K562 (cell line): ENCODE measurements around the gene LIN28B. TPM values are rescaled to one million over a fixed set of nuclear protein-coding genes. Genes with fewer than 3 reads are reported as not detected.

ENCODE experiments used
- ATAC-seq: fragments of 200-7000 bp; cut with Tn5 transposase; 3 replicates; pipeline ENCODE4 v1.9.1; 2020; ENCODE audit warnings: moderate library complexity
- BruUV-seq: library from RNA; stranded (reverse); fragments of 400-500 nt; replicated peaks from 2 replicates; lab custom pipeline; 2021; lab: Mats Ljungman, UMichigan
- CTCF ChIA-PET: fragments of 300-600 bp; formaldehyde crosslinking; extraction: SDS; loops from one replicate; lab custom pipeline; 2021; ENCODE audit warnings: low intra/inter-chr PET ratio; lab: Yijun Ruan, JAX
- POLR2A ChIA-PET: fragments of 300-600, 350-650 bp; sonication (Branson Sonifier 250); formaldehyde crosslinking; extraction: SDS; loops from one replicate; lab custom pipeline; 2021; ENCODE audit warnings: antibody characterized with exemption, inconsistent platforms; lab: Yijun Ruan, JAX
- DNase-seq, 4 experiments: peaks; one replicate each; pipeline versions ENCODE4 v3.0.0 to v3.0.0-alpha.2; 2011 to 2018; ENCODE audit warnings: low spot score in 3 of 4, mixed read lengths in 3 of 4; ENCODE audit errors: extremely low read depth in 1 of 4
- FAIRE-seq: peaks from 2 replicates; lab custom pipeline; 2011; peaks lifted over from hg19 to GRCh38; lab: Jason Lieb, UNC
- H2AFZ ChIP-seq: 2 replicates; pipeline ENCODE4 v1.6.0; 2011; ENCODE audit warnings: low read depth, low read length, control low read depth, inconsistent platforms
- H3K27ac ChIP-seq: fragments of 200-600 bp; 3 replicates; pipeline ENCODE4 v1.8.0; 2011; ENCODE audit warnings: low read depth, mild to moderate bottlenecking, control low read depth, inconsistent platforms, low read length, moderate library complexity, mixed read lengths; ENCODE audit errors: extremely low read depth
- H3K27me3 ChIP-seq, 2 experiments: fragments of 300-600 bp in 1 of 2; 2 replicates in 1 of 2; 3 replicates in 1 of 2; pipeline versions ENCODE4 v1.6.0 to v1.8.0; 2011; ENCODE audit warnings: inconsistent platforms in 2 of 2, low read length in 2 of 2, mild to moderate bottlenecking in 1 of 2, mixed read lengths in 1 of 2, moderate library complexity in 1 of 2; ENCODE audit not compliant: control insufficient read depth in 2 of 2, insufficient read depth in 2 of 2
- H3K36me3 ChIP-seq: fragments of 300-600 bp; 3 replicates; pipeline ENCODE4 v1.8.0; 2011; ENCODE audit warnings: mild to moderate bottlenecking, low read length, inconsistent platforms; ENCODE audit not compliant: control insufficient read depth, insufficient read depth
- H3K4me1 ChIP-seq, 2 experiments: fragments of 200-600 bp in 1 of 2; replicated peaks in 1 of 2; 2 replicates in 1 of 2; 3 replicates in 1 of 2; pipeline versions ENCODE4 v1.5.1 to v1.8.0; 2011; ENCODE audit warnings: inconsistent platforms in 2 of 2, low read length in 2 of 2, mild to moderate bottlenecking in 1 of 2, mixed read lengths in 1 of 2, moderate library complexity in 1 of 2; ENCODE audit not compliant: control insufficient read depth in 2 of 2, insufficient read depth in 2 of 2
- H3K4me2 ChIP-seq: 2 replicates; pipeline ENCODE4 v1.6.1; 2011; ENCODE audit warnings: low read length, control low read depth, inconsistent platforms, mixed read lengths; ENCODE audit not compliant: insufficient read depth
- H3K4me3 ChIP-seq: fragments of 200-600 bp; sonication (generic), shearing (Covaris generic); 2 replicates; pipeline ENCODE4 v1.5.1; 2016; ENCODE audit warnings: control low read depth, inconsistent platforms
- H3K79me2 ChIP-seq: fragments of 200-600 bp; 3 replicates; pipeline ENCODE4 v1.8.0; 2011; ENCODE audit warnings: low read length, inconsistent platforms; ENCODE audit not compliant: control insufficient read depth, insufficient read depth
- H3K9ac ChIP-seq, 2 experiments: 2 replicates each; pipeline versions ENCODE4 v1.6.0 to v1.6.1; 2011; ENCODE audit warnings: low read depth in 2 of 2, low read length in 2 of 2, control low read depth in 1 of 2, inconsistent platforms in 1 of 2, mild to moderate bottlenecking in 1 of 2, mixed read lengths in 1 of 2; ENCODE audit not compliant: insufficient read depth in 1 of 2
- H3K9me1 ChIP-seq: one replicate; pipeline ENCODE4 v1.6.0; 2011; ENCODE audit warnings: inconsistent platforms, mild to moderate bottlenecking, low read length, moderate library complexity; ENCODE audit not compliant: control insufficient read depth, insufficient read depth
- H3K9me3 ChIP-seq: replicated peaks from 2 replicates; pipeline ENCODE4 v1.5.1; 2011; ENCODE audit warnings: low read depth, low read length, inconsistent platforms; ENCODE audit not compliant: control insufficient read depth, insufficient read depth
- H4K20me1 ChIP-seq: replicated peaks from 2 replicates; pipeline ENCODE4 v1.6.1; 2011; ENCODE audit warnings: low read length, inconsistent platforms, mixed read lengths; ENCODE audit not compliant: control insufficient read depth, insufficient read depth
- BACH1 ChIP-seq: fragments of 200-800 bp; sonication (Bioruptor generic); IDR thresholded peaks from 2 replicates; pipeline ENCODE4 v1.6.1; 2016; ENCODE audit warnings: missing genetic modification characterization, missing compliant biosample characterization
- CBFA2T3 ChIP-seq: fragments of 450-650 bp; IDR thresholded peaks from 2 replicates; pipeline ENCODE4 v1.6.1; 2017
- KLF1 ChIP-seq: fragments of 450-650 bp; IDR thresholded peaks from 2 replicates; pipeline ENCODE4 v1.6.1; 2016; ENCODE audit warnings: missing genetic modification characterization, missing compliant biosample characterization
- RFX1 ChIP-seq: fragments of 450-650 bp; IDR thresholded peaks from 2 replicates; pipeline ENCODE4 v1.6.1; 2016; ENCODE audit warnings: mild to moderate bottlenecking, moderate library complexity
- WGBS: fragments of 100-300 bp; shearing (Covaris generic); methylation state at CpG from one replicate; pipeline ENCODE4 v1.1.6; 2016; ENCODE audit warnings: low coverage, mixed read lengths; ENCODE audit not compliant: insufficient coverage; ENCODE audit errors: missing lambda C conversion rate; 5-methylcytosine and 5-hydroxymethylcytosine counted together
- in situ Hi-C: fragments of 300-500 bp; cut with MboI; formaldehyde crosslinking; loops from 4 replicates; pipeline ENCODE4 v1.15.0; 2018; ENCODE audit warnings: inconsistent platforms, mixed read lengths
- intact Hi-C: fragments of 100-400 bp; cut with micrococcal nuclease; formaldehyde crosslinking; loops from 2 replicates; pipeline ENCODE4 v1.14.2; 2022
- polyA plus RNA-seq, 8 experiments: library from polyadenylated mRNA; depleted of rRNA in 4 of 8; stranded (reverse) in 5 of 8; unstranded in 3 of 8; fragments of >200 nt; fragmentation: Nextera tagmentation in 2 of 8; fragmentation: Illumina TruSeq in 1 of 8; extraction: Ambion mirVana in 2 of 8; extraction: Trizol in 1 of 8; gene quantifications; 2 replicates each; pipeline versions ENCODE4 v1.2.1 to v1.2.3, GENCODE V29; 2011 to 2014; ENCODE audit warnings: inconsistent platforms in 1 of 8, missing spikeins in 1 of 8
- total RNA-seq, 7 experiments: library from RNA; depleted of rRNA in 6 of 7; stranded (reverse); fragments of >200 nt in 6 of 7; fragmentation: Illumina TruSeq in 2 of 7; extraction: Trizol in 2 of 7; gene quantifications; 2 replicates each; pipeline versions ENCODE4 v1.2.1 to v1.2.3, GENCODE V29; 2011 to 2021; ENCODE audit warnings: low replicate concordance in 1 of 7

LIN28B gene
- total and polyA plus RNA-seq, 9 of the 15 experiments (the other 6 are each of a cell fraction or from before 2014, with no cell fraction given) = 20.9 to 77.3 (median 42.1) TPM

DNA sequence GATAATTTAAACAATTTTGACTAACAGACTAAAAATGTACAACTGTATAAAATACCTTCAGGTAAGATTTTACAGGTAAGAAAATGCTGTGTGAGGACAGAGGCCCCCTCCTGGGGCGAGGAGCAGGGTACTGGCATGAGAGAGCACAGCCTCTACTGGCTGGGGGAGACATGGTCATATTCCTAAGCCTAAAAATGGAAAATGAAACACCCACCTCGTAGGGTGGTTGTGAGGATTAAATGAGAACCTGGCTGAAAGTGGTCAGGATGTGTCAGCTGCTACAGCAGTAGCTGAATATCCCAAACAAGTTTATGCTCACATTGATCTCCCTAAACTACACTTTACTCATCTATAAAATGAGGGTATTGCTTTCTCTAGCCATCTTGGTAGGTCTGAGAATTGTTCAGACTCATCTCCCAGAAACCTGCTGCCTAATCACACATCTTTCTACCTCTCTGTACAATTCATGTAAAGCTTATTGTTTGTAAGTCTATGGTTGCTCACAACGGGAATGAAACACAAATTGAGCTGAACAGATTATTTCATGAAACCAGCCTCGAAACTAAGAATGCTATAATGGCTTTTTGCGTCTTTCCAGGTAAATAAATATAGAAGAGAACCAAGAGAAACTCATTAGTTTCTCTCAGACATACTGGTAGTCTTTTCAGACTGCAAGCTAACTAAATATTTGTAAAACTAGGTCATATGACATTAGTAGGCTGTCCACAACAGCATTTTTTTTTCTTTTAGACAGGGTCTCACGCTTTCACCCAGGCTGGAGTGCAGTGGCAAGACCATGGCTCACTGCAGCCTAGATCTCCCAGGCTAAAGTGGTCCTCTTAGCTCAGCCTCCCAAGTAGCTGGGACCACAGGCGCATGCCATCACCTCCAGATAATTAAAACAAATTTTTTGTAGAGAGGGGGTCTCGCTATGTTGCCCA is 153.3 kb downstream of the LIN28B start:
- intact Hi-C loops = loop anchor here (10.0 kb wide), 2 partner anchors 155 to 1725 kb away; no protein-coding TSS in a partner anchor
- ATAC-seq = peak; percentile 37; the same call in 1 of the 3 replicates
- Histone ChIP-seq H3K27ac (no peak overlapping the region), H3K36me3 (no peaks in the 10 kb centered on the region), H3K27me3 (peaks cover 17 to 24% of the 10 kb centered on the region in 2 experiments; a peak in 4 of 5 replicates), H4K20me1 (no peaks in the 10 kb centered on the region), H3K4me2 (no peak overlapping the region), H2AFZ (no peak overlapping the region), H3K79me2 (no peaks in the 10 kb centered on the region), H3K9me1 (no peaks in the 10 kb centered on the region), H3K9ac (no peak overlapping the region), H3K4me1 (no peaks in the 10 kb centered on the region), H3K9me3 (no peaks in the 10 kb centered on the region), H3K4me3 (no peak overlapping the region)
- no peak for DNase-seq
- ChIA-PET POLR2A (no interaction called here), CTCF (no interaction called here)
- WGBS = 2% methylated on average over 8 of the region's 8 CpGs
- TF ChIP-seq CBFA2T3 = no peak
- in situ Hi-C loops = no loop called here
- no TSS peak for BruUV-seq
- FAIRE-seq = no peak

DNA sequence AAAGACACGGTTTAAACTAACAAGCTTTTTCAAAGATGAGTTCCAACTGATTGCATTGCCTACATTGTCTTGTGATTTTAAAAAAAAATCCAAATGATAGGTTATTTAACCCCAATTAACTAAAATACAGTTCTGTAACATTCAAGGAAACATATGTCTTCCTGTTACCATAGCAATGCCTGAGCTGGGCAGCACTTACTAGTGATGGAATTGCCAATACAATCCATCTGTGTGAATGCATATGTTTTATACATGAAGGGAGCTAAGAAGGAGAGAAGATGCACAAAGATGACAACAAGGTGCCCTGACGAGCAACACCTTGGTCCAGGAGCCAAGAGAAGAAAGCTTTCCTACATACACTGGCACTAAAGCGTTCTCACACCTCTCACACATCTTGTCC is 154.2 kb downstream of the LIN28B start:
- H3K36me3 ChIP-seq = no peaks in the 10 kb centered on the region
- H3K79me2 ChIP-seq = no peaks in the 10 kb centered on the region
- BruUV-seq = no TSS peak
- TF ChIP-seq KLF1 (tag) (no peak), RFX1 (peak; percentile 25; the same call in 1 of the 2 replicates), BACH1 (tag) (no peak)
- H3K27me3 ChIP-seq = peaks cover 15 to 22% of the 10 kb centered on the region in 2 experiments; a peak in 4 of 5 replicates
- no peak overlapping the region for H2AFZ ChIP-seq
- H3K4me2 ChIP-seq = no peak overlapping the region
- no peaks in the 10 kb centered on the region for H3K9me3 ChIP-seq
- in situ Hi-C loops = no loop called here
- H3K9ac ChIP-seq = no peak overlapping the region
- H3K9me1 ChIP-seq = no peaks in the 10 kb centered on the region
- no peak overlapping the region for H3K27ac ChIP-seq
- CTCF ChIA-PET = no interaction called here
- intact Hi-C loops = loop anchor here (10.0 kb wide), 2 partner anchors 154 to 1724 kb away; no protein-coding TSS in a partner anchor
- no peaks in the 10 kb centered on the region for H4K20me1 ChIP-seq
- H3K4me1 ChIP-seq = no peaks in the 10 kb centered on the region
- POLR2A ChIA-PET = no interaction called here
- 0% methylated on average over 3 of the region's 3 CpGs for WGBS
- FAIRE-seq (no peak), ATAC-seq (no peak), DNase-seq (no peak)
- H3K4me3 ChIP-seq = no peak overlapping the region
